CD4-positive, alpha-beta T cell (primary cell): Measurements from ENCODE around the gene PDGFD. TPM values are rescaled to one million over a fixed set of nuclear protein-coding genes. Genes with fewer than 3 reads are reported as not detected.

Experiments
- ATAC-seq: fragments of 200-7000 bp; cut with Tn5 transposase; one replicate; pipeline ENCODE4 v1.10.0; 2022; ENCODE audit warnings: mild to moderate bottlenecking; ENCODE audit not compliant: poor library complexity
- CTCF ChIA-PET: fragments of 350-600 bp; sonication (Branson Sonifier 250); formaldehyde crosslinking; loops from one replicate; lab custom pipeline; 2021; ENCODE audit warnings: antibody characterized with exemption, inconsistent platforms; lab: Charles Lee
- POLR2A ChIA-PET: fragments of 350-600 bp; sonication (Branson Sonifier 250); formaldehyde crosslinking; loops from one replicate; lab custom pipeline; 2021; ENCODE audit warnings: antibody characterized with exemption, inconsistent platforms; lab: Charles Lee
- DNase-seq, 14 experiments: peaks; one replicate each; pipeline ENCODE4 v3.0.0-alpha.2; 2013 to 2020; ENCODE audit warnings: mixed read lengths in 2 of 14
- H3K27ac ChIP-seq, 2 donors: one replicate each; pipeline versions ENCODE4 v1.5.1 to v1.7.0; 2013; ENCODE audit warnings: low read length in 2 of 2, low read depth in 1 of 2, mild to moderate bottlenecking in 1 of 2
- H3K27me3 ChIP-seq, 2 experiments: 1 replicate in 1 of 2; 2 replicates in 1 of 2; pipeline versions ENCODE4 v1.6.1 to v1.7.0; 2013; ENCODE audit warnings: low read length in 2 of 2, control low read depth in 1 of 2, mild to moderate bottlenecking in 1 of 2, moderate library complexity in 1 of 2; ENCODE audit not compliant: insufficient read depth in 2 of 2, control insufficient read depth in 1 of 2
- H3K36me3 ChIP-seq: one replicate; pipeline ENCODE4 v1.6.1; 2013; ENCODE audit warnings: low read length, control low read depth; ENCODE audit not compliant: insufficient read depth
- H3K4me1 ChIP-seq: one replicate; pipeline ENCODE4 v1.6.1; 2013; ENCODE audit warnings: low read length, control low read depth; ENCODE audit not compliant: insufficient read depth
- H3K4me3 ChIP-seq: one replicate; pipeline ENCODE4 v1.5.1; 2013; ENCODE audit warnings: mild to moderate bottlenecking, low read length, moderate library complexity
- H3K9me3 ChIP-seq, 2 experiments: 1 replicate in 1 of 2; 2 replicates in 1 of 2; pipeline versions ENCODE4 v1.6.1 to v1.7.0; 2013; ENCODE audit warnings: low read length in 2 of 2, mild to moderate bottlenecking in 2 of 2, control low read depth in 1 of 2, moderate library complexity in 1 of 2; ENCODE audit not compliant: control insufficient read depth in 1 of 2, insufficient read depth in 1 of 2
- H3K27ac Mint-ChIP-seq: one replicate; pipeline ENCODE4 v1.8.0; 2020; ENCODE audit warnings: mixed read lengths
- H3K27me3 Mint-ChIP-seq: one replicate; pipeline ENCODE4 v1.8.0; 2021; ENCODE audit warnings: mixed read lengths
- H3K36me3 Mint-ChIP-seq: one replicate; pipeline ENCODE4 v1.8.0; 2021; ENCODE audit warnings: low read depth, mixed read lengths
- H3K4me1 Mint-ChIP-seq: one replicate; pipeline ENCODE4 v1.8.0; 2021; ENCODE audit warnings: low read depth, mixed read lengths
- H3K4me3 Mint-ChIP-seq: one replicate; pipeline ENCODE4 v1.8.0; 2020; ENCODE audit warnings: mild to moderate bottlenecking, mixed read lengths
- H3K9me3 Mint-ChIP-seq: one replicate; pipeline ENCODE4 v1.8.0; 2020; ENCODE audit warnings: mixed read lengths
- CTCF ChIP-seq: fragments of 200-600 bp; IDR thresholded peaks from one replicate; pipeline ENCODE4 v1.8.0; 2022; ENCODE audit warnings: antibody characterized with exemption, mild to moderate bottlenecking
- intact Hi-C, 2 experiments: fragments of 100-400 bp; cut with DNase I in 1 of 2; cut with micrococcal nuclease in 1 of 2; formaldehyde crosslinking; loops; one replicate each; pipeline versions ENCODE4 v1.15.1 to v1.9.0; 2023 to 2025; cut with DNase I, micrococcal nuclease
- total RNA-seq, 174 experiments: library from RNA in 2 of 174; stranded (reverse) in 2 of 174; gene quantifications; one replicate each; pipeline ENCODE4 v1.2.3 and lab custom pipeline; 2021 to 2026

Gene PDGFD
- total RNA-seq, 2 experiments from 2014 or later: not detected

GRCh38 chr11:104060820-104061219 lies 103.1 kb downstream of the PDGFD start:
- Histone ChIP-seq H3K27ac (no peak overlapping the region), H3K36me3 (no peaks in the 10 kb centered on the region), H3K27me3 (no peaks in the 10 kb centered on the region), H3K4me1 (no peaks in the 10 kb centered on the region), H3K4me3 (no peak overlapping the region), H3K9me3 (no peaks in the 10 kb centered on the region)
- Mint-ChIP-seq H3K27me3 (no peaks in the 10 kb centered on the region), H3K27ac (no peak overlapping the region), H3K36me3 (no peaks in the 10 kb centered on the region), H3K4me3 (no peak overlapping the region), H3K4me1 (no peaks in the 10 kb centered on the region), H3K9me3 (peaks cover 2% of the 10 kb centered on the region)
- ChIA-PET CTCF (no interaction called here), POLR2A (no interaction called here)
- intact Hi-C loops: no loop called here
- DNase-seq (no peak), ATAC-seq (no peak)
- no peak for TF ChIP-seq CTCF

DNA sequence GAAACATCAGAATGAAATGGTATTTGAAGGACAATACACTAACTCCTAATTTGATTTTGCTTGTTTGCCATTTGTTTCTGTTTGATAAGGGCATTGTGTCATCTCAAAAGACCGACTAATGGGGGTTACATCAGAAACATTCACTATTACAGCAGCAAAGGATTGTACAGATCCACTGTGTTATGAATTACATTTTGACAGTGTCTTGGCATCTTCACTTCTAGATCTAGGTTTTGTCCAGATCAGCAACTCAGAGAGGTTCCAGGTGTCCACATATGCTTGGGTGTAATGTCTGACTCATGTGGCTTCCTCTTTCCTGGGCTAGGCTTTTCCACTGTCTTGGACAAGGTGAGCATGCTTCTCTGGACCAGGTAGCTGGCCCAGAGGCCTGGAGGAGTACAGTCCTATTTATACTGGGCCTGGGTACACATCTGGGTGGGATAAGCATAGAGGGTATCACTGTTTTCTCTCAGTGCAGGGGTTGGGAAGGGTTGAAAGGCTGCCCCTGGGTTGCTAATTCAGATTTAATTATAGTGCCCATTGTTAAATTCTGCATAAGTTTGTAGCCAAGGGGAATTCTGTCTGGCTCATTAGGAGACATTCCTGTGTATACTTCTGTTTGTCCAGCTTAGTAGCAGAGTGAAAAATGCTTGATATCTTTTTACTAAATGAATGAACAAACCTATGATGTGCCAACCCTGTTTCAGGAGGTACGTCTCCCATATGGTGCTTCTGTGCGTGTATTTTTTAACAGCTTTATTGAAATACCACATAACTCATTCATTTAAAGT lies 103.7 kb downstream of the PDGFD start:
- no peaks in the 10 kb centered on the region for H3K9me3 ChIP-seq
- no peak for TF ChIP-seq CTCF
- no peak overlapping the region for H3K27ac Mint-ChIP-seq
- ChIA-PET POLR2A (no interaction called here), CTCF (no interaction called here)
- H3K4me1 ChIP-seq: no peaks in the 10 kb centered on the region
- DNase-seq (no peak), ATAC-seq (no peak)
- H3K36me3 Mint-ChIP-seq: no peaks in the 10 kb centered on the region
- no peak overlapping the region for H3K27ac ChIP-seq
- no peak overlapping the region for H3K4me3 Mint-ChIP-seq
- H3K4me3 ChIP-seq: no peak overlapping the region
- intact Hi-C loops: no loop called here
- no peaks in the 10 kb centered on the region for H3K27me3 ChIP-seq
- peaks cover 2% of the 10 kb centered on the region for H3K9me3 Mint-ChIP-seq
- H3K4me1 Mint-ChIP-seq: no peaks in the 10 kb centered on the region
- no peaks in the 10 kb centered on the region for H3K36me3 ChIP-seq
- no peaks in the 10 kb centered on the region for H3K27me3 Mint-ChIP-seq

- Histone ChIP-seq H3K36me3 (no peaks in the 10 kb centered on the region), H3K27me3 (no peaks in the 10 kb centered on the region), H3K9me3 (no peaks in the 10 kb centered on the region), H3K27ac (no peak overlapping the region), H3K4me1 (no peaks in the 10 kb centered on the region), H3K4me3 (no peak overlapping the region)
- H3K27me3 Mint-ChIP-seq: no peaks in the 10 kb centered on the region
- no peak overlapping the region for H3K4me3 Mint-ChIP-seq
- H3K36me3 Mint-ChIP-seq: no peaks in the 10 kb centered on the region
- no peak for DNase-seq
- ATAC-seq: no peak
- ChIA-PET POLR2A (no interaction called here), CTCF (no interaction called here)
- intact Hi-C loops: no loop called here
- H3K4me1 Mint-ChIP-seq: no peaks in the 10 kb centered on the region
- no peak overlapping the region for H3K27ac Mint-ChIP-seq
- no peak for TF ChIP-seq CTCF
- H3K9me3 Mint-ChIP-seq: peaks cover 2% of the 10 kb centered on the region
Observed at GRCh38 chr11:104058680-104059079, 105.3 kb downstream of the PDGFD start.
